NCI-H1436 treated with DMSO at 0.1 percent for 48 hours (cell line): Measurements from ENCODE around the gene P2RX4.
"Not testable (repeated sequence)": the region's sequence is repeated elsewhere in the genome, so short reads cannot be mapped to it uniquely, and the experiment has no call there.

Experiments
- DNase-seq: peaks from one replicate; lab custom pipeline; 2025; lab: John Stamatoyannopoulos, UW

Gene P2RX4

GRCh38 chr12:121277374-121277759 lies 67.4 kb downstream of the P2RX4 start:
- no peak for DNase-seq

GRCh38 chr12:121278169-121279070 lies 68.5 kb downstream of the P2RX4 start:
- DNase-seq, result no peak

GRCh38 chr12:121279071-121279375 lies 69.1 kb downstream of the P2RX4 start:
- DNase-seq, result no peak

- DNase-seq, result no peak
These were observed 69.6 kb downstream of the P2RX4 start for GRCh38 chr12:121279507-121279915.

GRCh38 chr12:121280531-121280930 lies 70.6 kb downstream of the P2RX4 start:
- not testable (repeated sequence) for DNase-seq

- not testable (repeated sequence) for DNase-seq
These were observed 71.2 kb downstream of the P2RX4 start for GRCh38 chr12:121281116-121281515.

GRCh38 chr12:121282072-121282742 lies 72.3 kb downstream of the P2RX4 start:
- no peak for DNase-seq

GRCh38 chr12:121282910-121283309 lies 73.0 kb downstream of the P2RX4 start:
- not testable (repeated sequence) for DNase-seq

- DNase-seq, result no peak
These were observed 73.5 kb downstream of the P2RX4 start for GRCh38 chr12:121283388-121283787.
